H54 (cell line): ENCODE data around the gene CLDN9.
A peak's percentile ranks its signal among the peaks of the same experiment; 100 is the strongest.
"Not testable (repeated sequence)": the region's sequence is repeated elsewhere in the genome, so short reads cannot be mapped to it uniquely, and the experiment has no call there.

Experiments
- DNase-seq: peaks from one replicate; pipeline ENCODE4 v3.0.0; 2011; ENCODE audit warnings: low spot score, mixed read lengths; ENCODE audit not compliant: insufficient read length
- FAIRE-seq: peaks from 3 replicates; lab custom pipeline; 2011; peaks lifted over from hg19 to GRCh38; lab: Jason Lieb, UNC
- POLR2A ChIP-seq: IDR thresholded peaks from 2 replicates; pipeline ENCODE4 v1.6.1; 2011; ENCODE audit warnings: low read depth, mild to moderate bottlenecking, low read length

Gene CLDN9

GRCh38 chr16:3051494-3051893 is 38.8 kb downstream of the CLDN9 start:
- no peak for FAIRE-seq
- no peak for DNase-seq
- TF ChIP-seq POLR2A, result no peak

- not testable (repeated sequence) for DNase-seq, FAIRE-seq
Observed at GRCh38 chr16:3052571-3053329, 40.0 kb downstream of the CLDN9 start.

GRCh38 chr16:3053330-3053710 is 40.6 kb downstream of the CLDN9 start:
- not testable (repeated sequence) for FAIRE-seq, DNase-seq

GRCh38 chr16:3054965-3055733 is 42.4 kb downstream of the CLDN9 start:
- FAIRE-seq, result no peak
- DNase-seq, result no peak

GRCh38 chr16:3055734-3056115 is 43.0 kb downstream of the CLDN9 start:
- DNase-seq, FAIRE-seq: not testable (repeated sequence)

More at GRCh38 chr16:3054965-3055733, 42.4 kb downstream of the CLDN9 start:
- no peak for TF ChIP-seq POLR2A

GRCh38 chr16:3056336-3057180 is 43.8 kb downstream of the CLDN9 start:
- DNase-seq (no peak), FAIRE-seq (no peak)
- TF ChIP-seq POLR2A, result no peak

GRCh38 chr16:3057181-3058138 is 44.7 kb downstream of the CLDN9 start:
- TF ChIP-seq POLR2A, result no peak
- DNase-seq (no peak), FAIRE-seq (no peak)

GRCh38 chr16:3058139-3059030 is 45.7 kb downstream of the CLDN9 start:
- FAIRE-seq, result no peak
- DNase-seq, result no peak

GRCh38 chr16:3059041-3059722 is 46.5 kb downstream of the CLDN9 start:
- peak; percentile 18; the same call in 1 of the 2 replicates for TF ChIP-seq POLR2A
- peak; percentile 92 for DNase-seq
- no peak for FAIRE-seq

More at GRCh38 chr16:3058139-3059030, 45.7 kb downstream of the CLDN9 start:
- TF ChIP-seq POLR2A, result no peak

GRCh38 chr16:3059723-3060242 is 47.1 kb downstream of the CLDN9 start:
- DNase-seq (no peak), FAIRE-seq (no peak)

More at GRCh38 chr16:3059723-3060242, 47.1 kb downstream of the CLDN9 start:
- TF ChIP-seq POLR2A, result no peak
